ENCODE measurements around the gene C3orf18.
"Not testable (repeated sequence)": the region's sequence is repeated elsewhere in the genome, so short reads cannot be mapped to it uniquely, and the experiment has no call there.

The C3orf18 gene

GRCh38 chr3:50519471-50520089 is 48.0 kb downstream of the C3orf18 start:
- peak; percentile 66 for DNase-seq

- no peak for DNase-seq
Observed at GRCh38 chr3:50518436-50518835, 49.1 kb downstream of the C3orf18 start.

DNA sequence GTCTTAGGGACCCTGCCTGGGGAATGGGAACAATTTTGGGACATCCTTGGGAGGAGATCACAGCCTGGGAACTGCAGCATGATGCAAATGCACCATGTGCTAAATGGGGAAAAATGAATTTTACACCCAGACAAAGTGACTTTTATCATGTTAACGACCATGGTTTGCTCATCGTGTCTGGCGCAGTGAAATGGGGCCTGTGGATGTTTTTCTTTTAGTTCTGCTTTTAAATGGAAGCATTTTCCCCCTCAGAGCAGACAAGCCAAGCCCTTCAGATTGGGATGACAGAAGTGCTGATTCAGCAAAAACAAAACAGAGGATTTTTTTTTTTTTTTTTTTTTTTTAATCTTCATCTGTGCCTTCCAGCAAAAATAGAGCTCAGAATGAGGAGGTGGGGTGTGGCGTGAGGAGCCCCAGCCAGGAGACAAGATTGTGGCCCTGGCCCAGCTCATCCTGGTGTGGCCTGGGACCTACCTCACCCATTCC is 49.8 kb downstream of the C3orf18 start:
- no peak for DNase-seq

DNA sequence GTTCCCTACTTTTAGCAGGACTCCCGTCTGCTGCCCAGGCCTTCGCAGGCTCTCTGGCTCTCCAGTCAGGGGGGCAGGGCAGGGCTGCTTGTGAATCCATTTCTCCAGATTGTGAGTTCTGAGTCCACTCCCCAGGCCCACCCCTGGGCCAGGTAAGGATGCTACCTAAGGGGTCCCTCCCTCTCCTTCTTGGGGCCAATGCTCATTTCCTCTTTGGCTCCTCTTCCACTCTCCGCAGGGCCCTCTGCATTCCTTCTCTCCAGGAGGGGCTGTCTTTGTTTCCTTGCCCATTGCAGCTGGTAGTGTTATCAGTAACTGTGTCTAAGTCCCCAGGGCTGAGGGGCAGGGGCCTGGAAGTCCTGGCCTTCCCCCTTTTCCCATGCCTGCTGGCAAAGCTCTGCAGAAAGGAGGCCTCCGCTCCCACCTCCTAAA is 51.1 kb downstream of the C3orf18 start:
- DNase-seq, result peak; percentile 35

GRCh38 chr3:50515565-50516439 is 51.7 kb downstream of the C3orf18 start:
- peak; percentile 72 for DNase-seq

GRCh38 chr3:50512908-50513307 is 54.6 kb downstream of the C3orf18 start:
- not testable (repeated sequence) for DNase-seq

DNA sequence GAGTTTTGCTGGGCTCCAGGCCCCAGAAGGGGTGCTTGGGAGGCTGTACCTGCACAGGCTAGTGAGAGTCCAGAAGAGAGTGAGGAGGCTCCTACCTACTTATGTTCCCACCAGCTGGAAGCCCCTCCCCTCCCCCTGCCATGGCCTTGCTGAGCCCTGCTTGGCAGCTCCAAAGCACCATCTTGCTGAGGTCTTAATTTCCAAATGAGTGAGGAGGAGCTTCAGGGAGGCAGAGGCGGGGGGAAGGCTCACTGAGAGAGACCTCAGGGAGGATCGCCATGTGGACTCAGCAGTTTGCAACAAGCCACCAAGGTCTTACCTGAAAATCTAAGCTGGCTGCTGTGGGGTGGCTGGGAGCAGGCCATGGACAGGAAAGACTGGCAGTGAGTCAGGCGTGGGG is 55.4 kb downstream of the C3orf18 start:
- no peak for DNase-seq

GRCh38 chr3:50510325-50510724 is 57.2 kb downstream of the C3orf18 start:
- DNase-seq, result no peak

DNA sequence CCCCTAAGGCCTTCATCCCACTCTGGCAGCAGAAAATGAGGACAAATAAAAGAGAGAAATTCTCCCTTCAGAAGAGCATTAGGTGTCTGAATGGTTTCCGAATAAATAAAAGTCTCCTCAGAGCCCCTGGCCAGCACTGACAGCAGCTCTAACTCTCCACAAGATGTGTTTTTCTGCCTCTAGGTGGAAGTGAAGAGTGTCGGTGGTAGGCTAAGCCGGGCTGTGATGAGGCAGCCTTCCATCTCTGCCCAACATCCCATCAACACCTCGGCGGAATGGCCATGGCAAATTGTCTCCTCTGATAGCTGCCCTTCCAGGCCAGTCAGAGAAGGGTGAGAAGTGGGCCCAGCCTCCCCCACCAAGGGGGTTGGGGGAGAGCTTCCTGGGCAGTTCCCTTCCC is 57.8 kb downstream of the C3orf18 start:
- DNase-seq, result no peak

- no peak for DNase-seq
Observed at GRCh38 chr3:50508821-50509220, 58.7 kb downstream of the C3orf18 start.

All from femur (tissue), 1 donor.